Activated T-cell treated with anti-CD3 and anti-CD28 coated beads, Interleukin-2, amount 50 U/mL, for 4 hours (primary cell): ENCODE data around the gene KIAA0930. TPM values are rescaled to one million over a fixed set of nuclear protein-coding genes. Genes with fewer than 3 reads are reported as not detected.

Experiments used
- ATAC-seq, 2 donors: fragments of 200-7000 bp; cut with Tn5 transposase; one replicate each; pipeline ENCODE4 v1.10.0; 2021
- DNase-seq: peaks from one replicate; pipeline ENCODE4 v3.0.0-alpha.2; 2020
- H3K27me3 Mint-ChIP-seq: one replicate; pipeline ENCODE4 v1.8.0; 2021; ENCODE audit warnings: low read depth, mixed read lengths
- H3K36me3 Mint-ChIP-seq: one replicate; pipeline ENCODE4 v1.8.0; 2022; ENCODE audit warnings: mixed read lengths; ENCODE audit not compliant: insufficient read depth
- H3K4me1 Mint-ChIP-seq: one replicate; pipeline ENCODE4 v1.8.0; 2021; ENCODE audit warnings: low read depth, mixed read lengths
- H3K4me3 Mint-ChIP-seq: one replicate; pipeline ENCODE4 v1.8.0; 2021; ENCODE audit warnings: mild to moderate bottlenecking, moderate library complexity, mixed read lengths
- H3K9me3 Mint-ChIP-seq: one replicate; pipeline ENCODE4 v1.8.0; 2021; ENCODE audit warnings: mixed read lengths
- total RNA-seq, 3 donors: library from RNA; stranded (reverse); gene quantifications; one replicate each; pipeline ENCODE4 v1.2.1, GENCODE V29; 2021

KIAA0930 gene
- total RNA-seq, 3 donors from 2014 or later: 46.8 to 52.6 (median 48.8) TPM

GRCh38 chr22:45208993-45209838, 31.5 kb downstream of the KIAA0930 start:
- Mint-ChIP-seq H3K4me3 (no peak overlapping the region), H3K27me3 (no peaks in the 10 kb centered on the region), H3K4me1 (no peaks in the 10 kb centered on the region), H3K9me3 (no peaks in the 10 kb centered on the region), H3K36me3 (peaks cover 11% of the 10 kb centered on the region)
- DNase-seq (peak; percentile 29), ATAC-seq (peak in 1 of 2 donors; percentile 27)

GRCh38 chr22:45208696-45208992, 32.0 kb downstream of the KIAA0930 start:
- Mint-ChIP-seq H3K9me3 (no peaks in the 10 kb centered on the region), H3K36me3 (peaks cover 11% of the 10 kb centered on the region), H3K27me3 (no peaks in the 10 kb centered on the region), H3K4me3 (no peak overlapping the region), H3K4me1 (no peaks in the 10 kb centered on the region)
- no peak for DNase-seq
- no peak for ATAC-seq

- Mint-ChIP-seq H3K36me3 (peaks cover 11% of the 10 kb centered on the region), H3K9me3 (no peaks in the 10 kb centered on the region), H3K4me3 (no peak overlapping the region), H3K4me1 (no peaks in the 10 kb centered on the region), H3K27me3 (no peaks in the 10 kb centered on the region)
- ATAC-seq: no peak
- no peak for DNase-seq
Measured at GRCh38 chr22:45207981-45208664, 32.6 kb downstream of the KIAA0930 start.

- H3K27me3 Mint-ChIP-seq: no peaks in the 10 kb centered on the region
- H3K4me1 Mint-ChIP-seq: no peaks in the 10 kb centered on the region
- DNase-seq (no peak), ATAC-seq (no peak)
- H3K9me3 Mint-ChIP-seq: no peaks in the 10 kb centered on the region
- H3K36me3 Mint-ChIP-seq: peaks cover 11% of the 10 kb centered on the region
- H3K4me3 Mint-ChIP-seq: no peak overlapping the region
Measured at GRCh38 chr22:45207533-45207932, 33.2 kb downstream of the KIAA0930 start.

GRCh38 chr22:45206233-45206632, 34.5 kb downstream of the KIAA0930 start:
- no peak for DNase-seq
- no peaks in the 10 kb centered on the region for H3K4me1 Mint-ChIP-seq
- H3K4me3 Mint-ChIP-seq: no peak overlapping the region
- H3K9me3 Mint-ChIP-seq: no peaks in the 10 kb centered on the region
- ATAC-seq: no peak
- H3K36me3 Mint-ChIP-seq: peaks cover 14% of the 10 kb centered on the region
- no peaks in the 10 kb centered on the region for H3K27me3 Mint-ChIP-seq

- DNase-seq: no peak
- Mint-ChIP-seq H3K27me3 (no peaks in the 10 kb centered on the region), H3K4me1 (no peaks in the 10 kb centered on the region)
Measured at GRCh38 chr22:45205276-45205925, 35.3 kb downstream of the KIAA0930 start.

GRCh38 chr22:45204819-45205218, 35.9 kb downstream of the KIAA0930 start:
- H3K4me1 Mint-ChIP-seq: no peaks in the 10 kb centered on the region
- no peak overlapping the region for H3K4me3 Mint-ChIP-seq
- no peaks in the 10 kb centered on the region for H3K27me3 Mint-ChIP-seq
- peaks cover 14% of the 10 kb centered on the region for H3K36me3 Mint-ChIP-seq
- ATAC-seq (no peak), DNase-seq (no peak)
- H3K9me3 Mint-ChIP-seq: no peaks in the 10 kb centered on the region

More at GRCh38 chr22:45205276-45205925, 35.3 kb downstream of the KIAA0930 start:
- H3K36me3 Mint-ChIP-seq: peaks cover 17% of the 10 kb centered on the region
- no peak overlapping the region for H3K4me3 Mint-ChIP-seq
- H3K9me3 Mint-ChIP-seq: no peaks in the 10 kb centered on the region
- no peak for ATAC-seq

GRCh38 chr22:45204241-45204640, 36.5 kb downstream of the KIAA0930 start:
- H3K27me3 Mint-ChIP-seq: no peaks in the 10 kb centered on the region
- no peaks in the 10 kb centered on the region for H3K9me3 Mint-ChIP-seq
- no peak for ATAC-seq
- DNase-seq: no peak
- H3K4me3 Mint-ChIP-seq: no peak overlapping the region
- peaks cover 14% of the 10 kb centered on the region for H3K36me3 Mint-ChIP-seq
- no peaks in the 10 kb centered on the region for H3K4me1 Mint-ChIP-seq

GRCh38 chr22:45203150-45203951, 37.3 kb downstream of the KIAA0930 start:
- ATAC-seq (no peak), DNase-seq (no peak)
- no peaks in the 10 kb centered on the region for H3K9me3 Mint-ChIP-seq
- peaks cover 14% of the 10 kb centered on the region for H3K36me3 Mint-ChIP-seq
- no peaks in the 10 kb centered on the region for H3K27me3 Mint-ChIP-seq
- H3K4me3 Mint-ChIP-seq: no peak overlapping the region
- no peaks in the 10 kb centered on the region for H3K4me1 Mint-ChIP-seq

GRCh38 chr22:45202333-45203149, 38.2 kb downstream of the KIAA0930 start:
- no peaks in the 10 kb centered on the region for H3K4me1 Mint-ChIP-seq
- DNase-seq: no peak

GRCh38 chr22:45201678-45202332, 38.9 kb downstream of the KIAA0930 start:
- ATAC-seq (no peak), DNase-seq (no peak)
- no peaks in the 10 kb centered on the region for H3K4me1 Mint-ChIP-seq
- H3K9me3 Mint-ChIP-seq: no peaks in the 10 kb centered on the region
- peaks cover 19% of the 10 kb centered on the region for H3K36me3 Mint-ChIP-seq
- H3K27me3 Mint-ChIP-seq: no peaks in the 10 kb centered on the region
- H3K4me3 Mint-ChIP-seq: no peak overlapping the region

More at GRCh38 chr22:45202333-45203149, 38.2 kb downstream of the KIAA0930 start:
- Mint-ChIP-seq H3K36me3 (peaks cover 16% of the 10 kb centered on the region), H3K27me3 (no peaks in the 10 kb centered on the region), H3K9me3 (no peaks in the 10 kb centered on the region), H3K4me3 (no peak overlapping the region)
- no peak for ATAC-seq

GRCh38 chr22:45200860-45201511, 39.7 kb downstream of the KIAA0930 start:
- H3K36me3 Mint-ChIP-seq: peaks cover 20% of the 10 kb centered on the region
- no peaks in the 10 kb centered on the region for H3K9me3 Mint-ChIP-seq
- no peak for ATAC-seq
- H3K27me3 Mint-ChIP-seq: no peaks in the 10 kb centered on the region
- no peak for DNase-seq
- no peak overlapping the region for H3K4me3 Mint-ChIP-seq
- no peaks in the 10 kb centered on the region for H3K4me1 Mint-ChIP-seq

GRCh38 chr22:45200230-45200629, 40.5 kb downstream of the KIAA0930 start:
- peaks cover 21% of the 10 kb centered on the region for H3K36me3 Mint-ChIP-seq
- H3K4me3 Mint-ChIP-seq: no peak overlapping the region
- DNase-seq (no peak), ATAC-seq (no peak)
- no peaks in the 10 kb centered on the region for H3K27me3 Mint-ChIP-seq
- no peaks in the 10 kb centered on the region for H3K4me1 Mint-ChIP-seq
- no peaks in the 10 kb centered on the region for H3K9me3 Mint-ChIP-seq
